GM12801 (cell line): ENCODE measurements around the gene BLMH.

ENCODE experiments used
- TF ChIP-seq, protein P1 (sequence below): IDR thresholded peaks from one replicate; pipeline ENCODE4 v1.5.1; 2011; ENCODE audit warnings: control low read depth; ENCODE audit not compliant: insufficient read length; ENCODE audit errors: extremely low read depth

Gene BLMH

DNA sequence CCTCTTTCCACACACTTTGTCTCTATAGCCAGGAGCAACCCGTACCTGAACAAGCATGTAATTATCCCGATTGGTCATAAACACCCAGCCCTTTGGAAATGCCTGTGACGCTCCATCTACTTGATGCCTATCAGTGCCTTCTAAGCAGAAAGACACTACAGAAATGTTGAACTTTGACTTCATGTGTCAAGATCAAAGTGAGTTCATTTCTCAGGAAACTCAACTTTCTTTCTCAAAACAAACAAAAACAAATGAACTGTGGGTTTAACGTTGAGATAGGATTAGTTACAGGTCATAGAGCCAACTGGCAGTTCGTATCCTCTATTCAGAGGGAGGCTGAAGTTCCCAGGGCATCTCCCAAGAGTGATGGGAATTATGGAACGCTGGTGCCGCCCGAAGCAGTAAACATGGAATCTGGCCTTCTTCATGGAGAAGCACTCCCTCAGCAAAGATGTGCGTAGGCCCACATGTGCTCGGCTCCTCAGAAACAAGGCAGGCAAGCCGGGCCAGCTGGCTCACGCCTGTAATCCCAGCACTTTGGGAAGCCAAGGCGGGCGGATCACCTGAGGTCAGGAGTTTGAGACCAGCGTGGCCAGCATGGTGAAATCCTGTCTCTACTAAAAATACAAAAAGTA is 65.7 kb downstream of the BLMH start:
- TF ChIP-seq, protein P1, sequence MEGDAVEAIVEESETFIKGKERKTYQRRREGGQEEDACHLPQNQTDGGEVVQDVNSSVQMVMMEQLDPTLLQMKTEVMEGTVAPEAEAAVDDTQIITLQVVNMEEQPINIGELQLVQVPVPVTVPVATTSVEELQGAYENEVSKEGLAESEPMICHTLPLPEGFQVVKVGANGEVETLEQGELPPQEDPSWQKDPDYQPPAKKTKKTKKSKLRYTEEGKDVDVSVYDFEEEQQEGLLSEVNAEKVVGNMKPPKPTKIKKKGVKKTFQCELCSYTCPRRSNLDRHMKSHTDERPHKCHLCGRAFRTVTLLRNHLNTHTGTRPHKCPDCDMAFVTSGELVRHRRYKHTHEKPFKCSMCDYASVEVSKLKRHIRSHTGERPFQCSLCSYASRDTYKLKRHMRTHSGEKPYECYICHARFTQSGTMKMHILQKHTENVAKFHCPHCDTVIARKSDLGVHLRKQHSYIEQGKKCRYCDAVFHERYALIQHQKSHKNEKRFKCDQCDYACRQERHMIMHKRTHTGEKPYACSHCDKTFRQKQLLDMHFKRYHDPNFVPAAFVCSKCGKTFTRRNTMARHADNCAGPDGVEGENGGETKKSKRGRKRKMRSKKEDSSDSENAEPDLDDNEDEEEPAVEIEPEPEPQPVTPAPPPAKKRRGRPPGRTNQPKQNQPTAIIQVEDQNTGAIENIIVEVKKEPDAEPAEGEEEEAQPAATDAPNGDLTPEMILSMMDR, result no peak

DNA sequence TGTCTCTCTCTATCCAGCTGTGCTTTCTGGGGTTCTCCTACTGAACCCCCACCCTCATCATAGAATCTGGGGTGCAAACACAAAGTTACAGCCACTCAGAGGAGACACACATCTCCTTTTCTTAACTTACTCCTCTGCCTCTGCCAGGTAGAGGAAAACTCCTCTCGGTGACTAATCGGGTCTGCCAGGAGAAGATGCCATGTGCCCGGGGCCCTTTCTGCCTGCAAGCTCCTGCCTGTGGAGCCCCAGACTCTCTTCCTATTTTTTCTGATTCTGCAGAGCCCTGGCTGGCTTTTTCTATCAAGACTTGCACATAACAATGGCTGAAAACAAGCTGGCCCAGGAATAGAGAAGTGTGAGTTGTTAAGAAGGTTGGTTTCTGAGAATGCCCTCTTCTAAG is 66.6 kb downstream of the BLMH start:
- TF ChIP-seq, protein P1, result no peak

GRCh38 chr17:30224419-30224960 is 67.3 kb downstream of the BLMH start:
- TF ChIP-seq, protein P1, result no peak

- TF ChIP-seq, protein P1, result no peak
Observed at GRCh38 chr17:30222721-30223175, 69.0 kb downstream of the BLMH start.

GRCh38 chr17:30222251-30222650 is 69.5 kb downstream of the BLMH start:
- TF ChIP-seq, protein P1, result no peak

DNA sequence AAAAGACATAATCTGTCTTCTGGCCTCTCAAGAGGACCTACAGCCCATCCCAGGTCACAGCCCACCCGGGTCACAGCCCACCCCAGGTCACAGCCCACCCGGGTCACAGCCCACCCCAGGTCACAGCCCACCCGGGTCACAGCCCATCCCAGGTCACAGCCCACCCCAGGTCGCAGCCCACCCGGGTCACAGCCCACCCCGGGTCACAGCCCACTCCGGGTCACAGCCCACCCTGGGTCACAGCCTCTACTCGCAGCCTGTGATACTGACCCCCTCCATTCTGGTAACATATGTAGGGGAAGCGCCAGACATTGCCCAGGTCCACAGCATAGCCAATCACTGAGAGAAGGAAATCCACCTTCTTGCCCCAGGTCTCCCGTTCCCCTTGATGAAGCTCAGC is 70.4 kb downstream of the BLMH start:
- TF ChIP-seq, protein P1, result no peak

DNA sequence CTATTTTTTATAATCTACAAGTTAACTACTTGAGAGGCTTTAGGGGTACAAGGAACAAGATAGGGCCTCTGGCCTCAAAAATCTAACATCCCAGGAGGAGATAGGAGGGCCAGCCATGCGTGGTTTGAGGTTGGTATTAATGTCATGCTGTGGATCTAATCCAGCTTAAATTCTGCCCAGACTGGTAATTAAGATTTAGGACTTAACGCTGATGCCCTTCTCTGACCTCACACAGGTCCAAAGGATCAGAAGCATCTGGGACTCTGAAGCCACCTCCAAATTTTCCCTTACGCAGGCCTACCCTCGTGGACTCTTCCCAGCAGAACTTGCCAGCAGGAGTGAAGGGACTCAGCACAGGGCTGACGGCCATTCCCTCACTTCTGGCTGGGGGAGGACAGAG is 71.3 kb downstream of the BLMH start:
- TF ChIP-seq, protein P1, result no peak
